ENCODE results near the gene SLC20A1. TPM values are rescaled to one million over a fixed set of nuclear protein-coding genes. Genes with fewer than 3 reads are reported as not detected.

Gene SLC20A1
- total RNA-seq, 1 donor from 2014 or later, result 46.5 TPM

DNA sequence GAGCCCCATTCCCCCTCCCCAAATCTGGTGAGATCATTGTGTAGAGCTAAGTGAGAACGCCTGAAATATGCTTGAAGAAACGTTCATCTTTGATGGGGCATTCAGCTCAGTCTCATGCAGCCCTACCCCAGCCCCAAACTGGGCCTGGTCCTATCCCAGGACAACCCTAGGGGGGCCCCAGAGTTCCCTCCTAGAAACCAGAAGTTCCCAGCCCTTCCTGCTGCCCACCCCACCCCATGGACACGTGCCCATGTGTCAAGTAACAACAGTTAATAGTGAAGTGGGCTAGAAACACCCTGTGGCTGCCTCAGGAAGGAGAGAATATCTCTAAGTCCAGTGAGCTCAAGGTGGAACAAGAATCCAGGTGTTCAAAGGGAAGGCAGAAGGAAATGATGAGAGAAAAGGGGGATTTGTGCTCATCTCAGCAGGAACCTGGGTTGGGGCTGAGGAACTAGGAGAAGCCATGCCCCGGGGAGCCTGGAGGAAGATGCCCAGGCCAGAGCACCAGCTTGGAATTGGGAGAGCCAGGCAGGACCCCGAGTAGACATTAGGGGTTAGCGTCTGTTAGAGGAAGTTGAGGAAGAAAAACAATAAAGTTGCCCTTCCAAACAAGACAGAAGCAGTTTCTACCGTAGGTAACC, 20.1 kb upstream of the SLC20A1 start:
- DNase-seq (ENCODE audit: low spot score), result peak; percentile 43

DNA sequence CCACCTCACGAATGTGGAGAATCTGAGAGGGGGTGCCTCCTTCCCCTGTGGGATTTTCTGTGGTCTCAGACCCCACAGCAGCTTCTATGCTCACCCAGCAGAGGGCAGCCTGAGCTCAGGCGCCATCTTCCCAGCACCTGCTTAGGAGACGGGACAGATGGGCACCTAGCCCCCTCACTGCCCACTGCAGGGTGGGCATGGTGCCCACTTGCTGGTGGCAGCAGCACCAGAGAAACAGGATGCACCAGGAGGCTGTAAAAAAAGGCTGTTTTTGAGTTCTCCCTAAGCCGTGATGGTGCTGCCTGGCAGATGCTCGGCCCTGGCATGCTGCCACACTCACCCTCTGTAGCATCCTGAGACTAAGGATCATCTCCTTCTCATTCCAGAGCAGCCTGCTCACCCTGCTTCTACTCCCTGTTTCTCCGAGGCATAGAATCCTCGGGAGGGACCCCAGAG, 19.1 kb upstream of the SLC20A1 start:
- peak; percentile 86 for DNase-seq (ENCODE audit: low spot score)

DNA sequence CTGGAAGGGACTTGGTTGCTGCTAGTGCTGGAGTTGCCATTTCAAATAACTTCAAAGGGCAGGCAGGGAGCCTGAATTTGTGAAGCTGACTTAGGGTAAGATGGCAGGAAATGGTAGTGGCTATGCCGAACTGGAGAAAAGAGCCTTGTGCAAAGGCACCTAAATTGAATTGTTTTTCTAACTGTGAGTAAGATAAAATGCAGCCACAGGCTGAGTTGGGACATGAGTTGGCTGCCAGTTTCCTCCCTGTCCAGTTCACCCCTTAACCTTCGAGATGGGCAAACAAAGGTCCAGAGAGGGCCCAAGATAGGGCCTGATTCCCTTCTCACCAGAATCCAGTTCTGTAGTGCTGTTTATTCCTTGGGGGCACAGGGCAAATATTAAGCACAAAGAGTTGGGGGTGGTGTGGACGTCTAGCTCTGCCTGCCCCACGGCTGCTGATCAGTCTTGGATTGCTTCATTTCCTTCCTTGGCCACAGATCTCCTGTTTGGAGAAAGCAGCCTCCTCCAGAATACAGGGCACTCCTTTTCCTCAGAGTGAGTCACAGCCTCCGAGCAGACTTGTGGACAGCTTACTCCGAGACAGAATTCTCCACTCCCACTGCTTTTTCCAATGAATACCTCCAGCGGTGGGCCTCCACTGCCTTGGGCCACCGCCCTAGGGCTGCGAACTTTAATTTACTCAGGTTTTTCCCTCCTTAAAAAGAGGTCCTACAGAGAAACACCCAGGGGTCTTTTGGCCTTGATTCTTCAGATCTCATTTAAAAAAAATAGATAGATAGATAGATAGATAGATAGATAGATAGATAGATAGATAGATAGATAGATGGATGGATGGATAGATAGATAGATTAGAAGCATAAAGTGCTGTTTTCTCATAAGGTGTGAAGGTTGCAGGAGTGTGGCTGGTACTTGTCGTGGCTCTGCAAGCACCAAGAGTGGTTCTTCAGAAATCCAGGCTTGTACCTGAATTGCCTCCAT, 18.4 kb upstream of the SLC20A1 start:
- peak; percentile 79 for DNase-seq (ENCODE audit: low spot score)

DNA sequence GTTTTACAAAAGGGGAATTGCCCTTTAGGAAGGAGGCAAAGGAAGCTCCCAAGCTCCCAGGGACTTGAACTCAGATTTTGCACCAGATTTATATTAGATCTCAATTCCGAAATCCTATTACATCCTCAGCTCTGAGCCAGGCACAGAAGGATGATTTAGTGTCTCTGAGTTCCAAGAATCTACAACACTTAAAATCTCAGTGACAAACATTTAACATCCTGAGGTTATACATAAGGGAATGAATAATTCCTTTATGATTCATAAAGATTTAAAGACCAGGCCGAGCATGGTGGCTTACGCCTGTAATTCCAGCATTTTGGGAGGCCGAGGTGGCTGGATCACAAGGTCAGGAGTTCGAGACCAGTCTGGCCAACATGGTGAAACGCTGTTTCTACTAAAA, 16.5 kb upstream of the SLC20A1 start:
- no peak for DNase-seq (ENCODE audit: low spot score)

DNA sequence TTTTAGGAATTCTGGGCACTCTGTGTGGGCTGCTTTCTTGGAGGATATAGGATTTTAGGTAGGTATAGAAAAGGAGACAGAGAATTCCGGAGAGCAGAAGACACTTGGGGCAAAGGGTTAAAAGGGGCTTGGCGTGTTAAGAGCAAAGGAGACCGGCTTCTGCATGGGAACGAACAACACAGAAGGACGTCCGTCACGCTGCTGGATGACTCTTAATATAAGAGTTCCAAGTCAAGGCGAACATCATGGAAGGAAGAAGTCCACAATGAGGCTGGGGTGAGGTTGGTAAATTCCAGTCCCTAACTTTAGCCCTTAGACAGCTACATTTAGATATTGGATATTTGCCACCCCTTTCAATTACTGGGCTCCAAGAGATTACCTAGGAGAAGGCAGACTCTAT, 15.9 kb upstream of the SLC20A1 start:
- DNase-seq (ENCODE audit: low spot score), result no peak

DNA sequence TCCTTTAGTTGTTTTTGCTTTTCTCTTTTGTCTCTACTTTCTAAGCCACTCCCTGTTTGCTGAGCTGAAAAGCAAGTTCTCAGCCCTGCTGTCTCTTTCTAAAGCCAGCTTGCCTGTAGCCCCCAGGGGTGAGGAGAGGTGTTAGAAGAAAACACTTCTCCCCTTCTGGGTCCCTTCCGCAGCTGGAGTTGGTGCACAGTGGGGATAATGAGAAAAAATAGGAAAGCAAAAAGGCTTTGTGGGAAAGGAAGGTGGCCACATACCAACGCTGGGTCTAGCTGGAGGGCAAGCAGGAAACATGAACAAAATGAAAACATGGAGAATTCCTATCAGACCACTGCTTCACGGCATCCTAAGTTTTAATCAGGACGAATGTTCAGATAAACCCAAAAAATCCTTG, 15.5 kb upstream of the SLC20A1 start:
- no peak for DNase-seq (ENCODE audit: low spot score)

DNA sequence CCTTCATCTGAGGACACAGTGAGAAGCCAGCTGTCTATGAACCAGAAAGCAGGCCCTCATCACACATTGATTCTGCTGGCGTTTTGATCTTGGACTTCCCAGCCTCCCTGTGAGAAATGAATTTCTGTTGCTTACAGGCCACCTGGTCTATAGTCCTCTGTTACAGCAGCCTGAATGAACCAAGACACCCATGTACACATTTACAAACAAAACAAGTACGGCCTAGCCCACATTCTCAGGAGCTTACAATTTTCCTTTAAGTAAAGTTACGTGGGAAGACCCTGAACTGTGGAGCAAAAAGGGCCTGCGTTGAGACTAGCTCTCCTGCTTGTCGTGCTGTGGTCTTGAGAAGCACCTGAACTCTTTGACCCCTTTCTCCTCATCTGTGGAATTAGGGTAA, 12.0 kb upstream of the SLC20A1 start:
- DNase-seq (ENCODE audit: low spot score), result no peak

DNA sequence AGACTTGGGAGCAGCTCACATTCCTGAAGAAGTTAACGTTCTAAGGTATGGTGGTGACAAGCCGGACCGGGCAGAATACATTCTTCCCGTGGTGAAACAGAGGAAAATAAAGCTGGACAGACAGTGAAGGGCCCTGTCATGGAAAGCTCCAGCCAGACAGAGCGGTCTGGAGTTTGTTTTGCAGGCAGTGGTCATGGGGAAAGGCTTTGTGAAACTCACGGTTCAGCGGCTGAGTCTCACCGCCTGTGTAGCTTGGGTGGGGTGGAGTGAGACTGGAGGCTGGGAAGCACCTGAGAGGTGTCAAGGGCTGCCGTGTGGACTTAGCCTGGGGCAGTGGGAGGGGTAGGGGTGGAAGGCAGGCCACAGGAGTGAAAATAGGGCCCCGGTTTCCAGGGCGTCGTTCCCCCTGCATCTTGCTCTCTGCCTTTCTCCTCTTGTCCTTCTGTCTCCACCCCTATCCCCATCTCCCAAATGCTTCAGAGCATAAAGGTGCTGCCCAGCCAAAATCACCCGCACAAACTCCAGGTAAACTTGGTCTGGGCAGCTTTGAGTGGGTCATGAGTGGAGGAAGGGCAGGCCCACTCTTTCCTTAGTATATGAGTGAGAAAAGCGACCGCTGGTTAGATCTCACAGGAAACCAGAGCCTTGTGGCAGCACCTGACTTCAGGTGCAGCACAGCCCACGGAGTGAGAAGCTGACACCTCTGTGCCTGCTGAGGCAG, 11.4 kb upstream of the SLC20A1 start:
- no peak for DNase-seq (ENCODE audit: low spot score)

DNA sequence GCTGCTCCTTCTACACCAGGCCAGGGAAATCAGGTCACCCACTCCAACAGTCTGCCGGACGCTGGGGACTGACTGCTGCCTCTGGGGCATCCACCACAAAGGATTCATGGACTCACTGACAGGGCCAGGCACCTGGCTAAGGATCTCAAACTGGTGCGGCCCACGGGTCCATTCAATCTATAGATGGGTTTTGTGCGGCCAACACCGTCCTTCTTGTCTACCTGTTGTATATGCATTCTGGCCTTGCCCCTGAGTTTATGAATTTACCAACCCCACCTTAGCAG, 10.9 kb upstream of the SLC20A1 start:
- DNase-seq (ENCODE audit: low spot score), result no peak

DNA sequence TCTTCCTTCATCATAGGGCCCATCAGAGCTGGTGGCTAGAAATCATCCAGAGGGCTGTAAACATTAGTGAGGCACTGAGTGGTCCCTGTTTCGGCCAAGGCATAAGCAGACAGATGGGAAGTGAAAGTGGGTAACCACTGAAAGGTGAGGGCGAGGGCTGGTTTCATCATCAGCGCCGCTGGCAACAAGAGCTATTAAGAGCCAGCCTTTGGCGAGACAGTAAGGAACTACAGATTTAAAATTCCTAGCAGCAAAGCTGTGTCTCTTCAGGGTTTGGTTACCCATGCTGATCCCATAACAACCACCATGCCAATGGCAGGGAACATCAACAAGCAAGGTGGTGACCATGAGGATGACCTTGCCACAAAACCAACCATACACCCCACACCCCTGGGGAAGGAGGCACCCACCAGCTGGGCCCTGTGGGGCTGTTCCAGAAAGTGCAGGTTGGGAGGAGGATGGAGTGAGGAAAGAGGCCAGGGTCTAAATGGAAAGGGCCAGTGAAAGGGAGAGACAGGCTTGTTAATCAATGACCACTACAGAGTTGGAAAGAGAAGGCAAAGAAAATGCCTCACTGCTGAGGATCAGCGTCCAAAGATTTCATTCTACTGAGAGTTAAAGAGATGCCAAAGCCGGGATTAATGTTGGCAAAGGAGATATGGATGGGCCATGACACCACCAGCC, 9.0 kb upstream of the SLC20A1 start:
- no peak for DNase-seq (ENCODE audit: low spot score)

DNA sequence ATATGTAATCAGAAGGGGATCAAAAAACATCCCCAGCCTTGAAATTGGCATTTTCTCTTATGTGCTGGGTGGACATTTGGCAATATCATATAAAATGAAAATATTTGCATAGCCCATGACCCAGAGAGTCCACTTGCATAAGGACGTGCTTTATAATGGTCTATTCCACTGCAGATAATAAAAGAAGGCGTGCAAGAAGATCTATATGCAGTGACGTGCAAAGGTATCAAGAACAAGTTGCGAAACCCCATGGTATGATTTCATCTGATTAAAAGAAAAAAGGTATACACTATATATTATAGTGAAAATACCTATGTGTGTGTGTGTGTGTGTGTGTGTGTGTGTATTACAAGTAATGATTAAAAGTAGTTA, 8.5 kb upstream of the SLC20A1 start:
- no peak for DNase-seq (ENCODE audit: low spot score)

DNA sequence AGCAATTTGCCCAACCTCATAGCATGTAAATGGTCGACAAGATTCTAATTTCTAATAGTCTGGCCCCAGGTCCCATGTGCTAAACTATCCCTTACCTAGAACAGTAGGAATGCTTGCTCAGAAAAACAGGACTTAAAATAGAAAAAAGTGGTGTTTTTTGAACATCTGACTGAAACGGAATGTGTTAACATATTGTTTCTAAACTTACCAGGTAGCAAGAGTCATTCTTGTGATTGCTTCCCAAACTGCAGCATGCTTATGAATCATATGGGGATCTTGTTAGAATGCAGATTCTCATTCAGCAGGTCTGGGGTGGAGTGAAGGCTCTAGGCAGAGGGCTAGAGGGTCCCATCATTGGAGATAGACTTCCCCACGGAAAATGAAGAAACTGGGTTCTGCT, 5.8 kb upstream of the SLC20A1 start:
- no peak for DNase-seq (ENCODE audit: low spot score)

DNA sequence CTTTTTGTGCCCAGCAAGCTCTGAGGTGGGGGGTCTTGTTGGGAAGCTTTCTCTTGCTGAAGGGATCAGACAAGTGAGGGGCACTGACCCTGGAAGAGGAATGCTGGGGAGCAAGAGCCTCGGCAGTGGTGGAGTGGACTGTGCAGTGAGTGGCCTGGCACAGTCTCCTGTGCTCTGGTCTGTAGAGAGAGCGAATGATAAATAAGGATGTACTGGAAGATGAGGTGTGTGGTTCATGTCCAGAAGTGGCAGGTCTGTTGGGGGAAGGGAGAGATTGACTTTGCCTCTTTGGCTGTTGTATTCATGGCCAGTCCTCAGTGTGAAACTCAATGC, 5.3 kb upstream of the SLC20A1 start:
- DNase-seq (ENCODE audit: low spot score), result no peak

DNA sequence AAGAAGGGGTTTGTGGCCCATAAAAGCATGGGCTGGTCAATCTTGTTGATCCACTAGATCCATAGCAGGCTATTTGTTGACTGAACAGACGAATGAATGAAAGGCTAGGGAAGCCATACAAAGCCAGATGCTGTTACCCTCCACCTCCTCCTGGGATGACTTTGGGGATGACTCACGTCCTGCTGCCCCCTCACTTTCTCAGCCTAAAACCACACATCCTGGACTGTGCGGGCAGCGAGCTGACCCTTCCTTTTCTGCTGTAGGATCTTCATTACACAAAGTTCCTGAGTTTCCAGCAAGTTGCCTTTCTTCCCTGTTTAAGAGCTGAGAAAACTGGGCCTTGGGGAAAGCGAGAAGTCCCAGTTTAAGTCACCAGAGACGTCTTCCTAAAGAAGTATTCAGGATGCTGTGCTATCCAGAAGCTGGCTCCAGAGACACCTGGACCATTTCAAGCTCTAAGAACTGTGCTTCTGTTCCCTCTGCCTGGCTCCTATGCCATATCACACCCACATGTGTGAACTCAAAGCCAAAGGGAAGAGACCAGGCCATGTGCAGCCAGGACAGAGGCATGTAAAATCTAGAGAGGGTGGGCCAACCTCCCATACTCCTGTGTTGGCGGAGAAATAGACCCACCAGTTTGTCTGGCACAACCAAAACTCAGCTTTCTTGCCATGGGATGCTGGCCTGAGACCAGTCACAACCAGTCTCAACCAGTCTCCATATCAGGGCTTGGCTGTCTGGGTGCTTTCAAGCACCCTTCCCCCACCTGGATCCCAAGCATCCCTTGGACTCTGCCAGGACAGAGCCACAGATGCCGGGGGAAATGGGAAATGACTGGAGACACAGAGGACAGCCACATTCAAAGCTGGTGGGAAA, 4.7 kb upstream of the SLC20A1 start:
- no peak for DNase-seq (ENCODE audit: low spot score)

DNA sequence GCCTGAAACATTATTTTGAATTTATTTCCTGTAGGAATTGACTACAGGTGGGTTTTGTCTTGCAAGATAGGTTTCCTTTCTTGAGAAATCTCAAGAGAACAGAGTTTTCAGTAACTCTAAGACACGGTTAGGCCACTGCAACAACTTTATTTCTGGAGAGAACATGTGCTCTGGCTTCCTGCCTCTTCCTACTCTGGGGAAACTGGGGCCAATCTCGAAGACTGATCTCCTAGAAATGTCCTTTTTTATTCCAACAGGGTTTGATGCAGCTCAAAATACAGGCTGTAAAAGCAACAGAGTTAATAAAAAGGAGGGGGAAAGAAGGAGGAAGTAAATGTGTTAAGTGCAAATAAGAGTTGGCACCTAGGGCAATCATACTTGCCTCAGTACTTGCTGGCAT, 4.0 kb upstream of the SLC20A1 start:
- no peak for DNase-seq (ENCODE audit: low spot score)

DNA sequence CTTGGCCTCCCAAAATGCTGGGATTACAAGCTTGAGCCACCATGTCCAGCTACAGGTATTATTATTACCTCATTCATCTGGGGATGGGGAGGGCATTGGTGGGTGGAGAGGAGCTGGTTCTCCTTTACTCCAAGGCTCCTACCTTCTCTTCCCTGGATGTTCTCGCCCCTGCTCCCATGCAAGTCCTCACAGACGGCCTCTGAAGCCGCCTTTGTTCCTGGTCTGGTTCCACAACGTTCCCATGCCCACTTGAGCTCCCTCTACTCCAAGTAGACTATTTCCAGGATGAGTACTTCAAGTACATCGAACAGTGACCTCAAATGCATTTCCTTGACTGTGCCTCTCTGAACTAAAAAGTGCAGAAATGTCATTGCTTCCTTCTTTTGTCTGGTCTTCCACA, 3.2 kb upstream of the SLC20A1 start:
- no peak for DNase-seq (ENCODE audit: low spot score)

DNA sequence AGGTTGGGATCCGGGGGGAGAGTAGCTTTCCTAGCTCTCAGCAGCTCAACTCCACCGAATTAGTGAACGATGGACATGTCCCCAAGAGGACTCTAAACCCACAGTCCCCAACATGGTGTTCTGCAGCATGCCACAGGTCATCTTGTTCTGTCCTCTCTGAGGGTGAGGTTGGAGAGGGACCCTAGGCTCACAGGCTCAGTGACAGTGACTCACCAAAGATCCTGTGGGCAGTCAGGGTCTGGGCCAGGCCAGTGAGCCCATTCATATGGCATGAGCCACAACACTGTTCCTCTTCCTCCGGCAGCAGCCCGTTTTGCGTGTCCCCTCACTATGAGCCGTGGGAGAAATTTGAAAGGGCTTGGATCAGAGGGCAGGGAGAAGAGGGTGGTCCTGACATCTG, 2.8 kb upstream of the SLC20A1 start:
- DNase-seq (ENCODE audit: low spot score), result no peak

DNA sequence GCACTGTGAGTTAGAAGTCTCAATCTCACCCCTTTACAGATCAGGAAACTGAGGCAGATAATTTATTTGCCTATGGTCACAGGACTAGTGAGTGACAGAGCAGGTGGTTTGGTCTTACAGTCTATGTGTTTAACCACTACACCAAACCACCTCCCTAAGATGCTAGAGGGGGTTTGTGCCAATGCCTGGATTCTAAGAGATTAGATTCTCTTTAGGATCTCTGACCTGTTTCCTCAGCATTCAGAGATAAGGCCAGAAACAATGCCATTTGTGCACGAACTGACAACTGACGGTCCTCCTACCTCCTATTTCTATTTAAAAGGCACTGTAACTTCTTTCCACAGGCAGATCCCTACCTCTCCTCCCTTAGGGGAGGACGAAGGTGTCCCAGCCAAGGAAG, 2.3 kb upstream of the SLC20A1 start:
- DNase-seq (ENCODE audit: low spot score), result no peak

DNA sequence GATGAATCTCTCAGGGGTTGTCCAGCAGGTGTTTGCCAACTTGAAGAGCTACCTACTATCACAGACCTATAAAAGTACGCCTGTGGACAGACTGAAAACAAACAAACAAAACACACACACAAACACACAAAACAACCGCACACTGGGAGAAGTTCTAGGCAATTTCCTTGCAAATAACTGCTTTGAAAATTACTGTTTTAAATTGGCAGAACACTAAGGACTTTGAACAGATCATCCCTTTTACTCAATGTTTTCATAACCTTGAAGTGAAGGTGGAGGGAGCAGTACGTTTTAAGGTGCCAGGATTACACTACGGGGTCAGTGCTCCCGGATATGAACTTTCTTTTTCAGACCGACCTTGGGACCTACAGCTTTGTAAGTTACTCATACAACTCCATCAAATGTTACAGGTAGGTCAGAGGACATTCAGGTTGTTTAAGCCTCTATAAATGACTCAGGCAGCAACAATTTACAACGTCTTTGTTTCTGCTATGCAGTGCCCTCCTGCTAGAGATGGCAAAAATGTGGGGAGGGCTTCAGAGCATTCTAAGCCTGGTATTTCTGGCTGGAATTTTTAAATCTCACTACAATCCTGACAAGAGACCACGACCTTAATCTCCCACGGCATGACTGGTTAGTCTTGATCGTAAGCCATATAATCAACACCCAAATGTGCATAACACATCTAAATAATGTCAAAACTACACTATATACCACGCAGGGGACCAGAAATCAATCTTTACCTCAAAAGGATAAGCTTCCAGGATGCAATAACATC, 1.4 kb upstream of the SLC20A1 start:
- DNase-seq (ENCODE audit: low spot score), result no peak

DNA sequence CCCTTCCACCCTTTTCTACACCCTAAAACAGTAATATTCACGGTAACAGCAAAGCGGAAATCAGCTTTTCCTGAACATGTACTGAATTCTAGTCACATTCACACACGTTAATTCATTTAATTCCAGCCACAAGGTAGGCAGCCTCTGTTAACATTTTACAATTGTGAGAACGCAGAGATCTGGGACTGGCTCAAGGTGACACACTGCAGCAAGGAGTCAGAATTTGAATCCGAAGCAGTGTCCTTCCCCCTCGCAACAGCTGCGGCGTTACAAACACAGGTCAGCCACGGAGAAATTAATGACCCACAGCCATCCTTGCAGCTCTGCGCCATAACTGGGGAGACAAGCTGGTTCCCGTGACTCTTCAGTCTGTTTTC, 818 bp upstream of the SLC20A1 start:
- no peak for DNase-seq (ENCODE audit: low spot score)
